SJSA1 (cell line): ENCODE results near the gene KIF16B. TPM values are rescaled to one million over a fixed set of nuclear protein-coding genes. Genes with fewer than 3 reads are reported as not detected.

Experiments
- DNase-seq, 2 experiments: peaks; one replicate each; pipeline ENCODE4 v3.0.0-alpha.2; 2015 to 2020; ENCODE audit warnings: low spot score in 2 of 2, low read depth in 1 of 2
- H3K27ac ChIP-seq: fragments of 250-450 bp; sonication (Bioruptor Pico); 2 replicates; pipeline ENCODE4 v1.5.1; 2020; ENCODE audit warnings: mild to moderate bottlenecking, moderate library complexity
- H3K27me3 ChIP-seq: fragments of 250-450 bp; sonication (Bioruptor Pico); replicated peaks from 2 replicates; pipeline ENCODE4 v1.5.1; 2020; ENCODE audit warnings: mild to moderate bottlenecking, moderate library complexity
- H3K36me3 ChIP-seq: fragments of 250-450 bp; sonication (Bioruptor Pico); 2 replicates; pipeline ENCODE4 v1.5.1; 2020; ENCODE audit warnings: mild to moderate bottlenecking
- H3K4me1 ChIP-seq: fragments of 250-450 bp; sonication (Bioruptor Pico); replicated peaks from 2 replicates; pipeline ENCODE4 v1.6.1; 2021; ENCODE audit warnings: mild to moderate bottlenecking
- H3K4me3 ChIP-seq: fragments of 250-450 bp; sonication (Bioruptor Pico); 2 replicates; pipeline ENCODE4 v1.5.1; 2020; ENCODE audit warnings: mild to moderate bottlenecking
- H3K9me3 ChIP-seq: fragments of 250-450 bp; sonication (Bioruptor Pico); replicated peaks from 2 replicates; pipeline ENCODE4 v1.5.1; 2020; ENCODE audit warnings: mild to moderate bottlenecking
- total RNA-seq: library from RNA; depleted of rRNA; stranded (reverse); fragments of >200 nt; shearing (Covaris generic); gene quantifications from 2 replicates; pipeline ENCODE4 v1.2.3, GENCODE V29; 2014

The KIF16B gene
- total RNA-seq, 1 experiment from 2014 or later, result 3.7 TPM

DNA sequence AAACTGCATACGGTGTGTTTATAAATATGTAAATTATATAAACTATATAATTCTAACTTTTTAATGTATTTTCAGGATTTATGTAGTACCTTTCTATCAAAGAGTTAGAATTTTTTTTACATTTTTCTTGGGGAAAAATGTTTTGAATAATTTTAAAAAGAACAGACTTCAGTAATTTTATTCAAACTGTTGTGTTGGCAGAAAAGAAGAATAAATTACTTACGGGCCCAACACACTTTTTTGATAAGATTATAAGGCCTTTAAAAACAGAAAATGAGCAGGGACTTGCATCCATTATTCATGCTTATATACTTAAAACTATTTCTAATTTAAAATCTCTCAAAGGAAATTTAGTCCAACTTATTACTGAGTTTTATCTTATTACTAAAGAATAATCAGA, 58.2 kb downstream of the KIF16B start:
- H3K4me3 ChIP-seq, result no peak overlapping the region
- no peaks in the 10 kb centered on the region for H3K9me3 ChIP-seq
- H3K4me1 ChIP-seq, result no peaks in the 10 kb centered on the region
- no peak overlapping the region for H3K27ac ChIP-seq
- no peak for DNase-seq
- H3K27me3 ChIP-seq, result no peaks in the 10 kb centered on the region
- no peaks in the 10 kb centered on the region for H3K36me3 ChIP-seq

DNA sequence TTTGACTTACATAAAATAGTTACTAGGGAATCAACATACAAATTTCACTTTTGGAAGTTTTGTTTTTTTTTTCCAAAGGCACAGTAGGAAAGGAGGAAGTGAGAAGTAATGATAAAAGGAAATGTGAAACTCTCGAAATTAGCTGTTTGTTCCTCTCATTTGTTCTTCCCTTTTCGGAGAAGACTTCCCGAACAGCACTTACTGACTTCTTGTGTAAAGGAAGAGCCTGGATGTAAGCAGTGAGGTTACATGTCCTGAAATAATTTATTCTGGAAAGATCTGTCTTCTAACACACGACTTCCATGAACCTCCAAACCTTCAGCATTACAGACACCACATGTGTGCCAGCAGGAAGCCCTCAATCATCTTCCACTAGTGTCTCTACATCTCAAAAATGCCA, 59.1 kb downstream of the KIF16B start:
- Histone ChIP-seq H3K27ac (no peak overlapping the region), H3K4me3 (no peak overlapping the region), H3K4me1 (no peaks in the 10 kb centered on the region), H3K9me3 (no peaks in the 10 kb centered on the region), H3K36me3 (no peaks in the 10 kb centered on the region), H3K27me3 (no peaks in the 10 kb centered on the region)
- no peak for DNase-seq

DNA sequence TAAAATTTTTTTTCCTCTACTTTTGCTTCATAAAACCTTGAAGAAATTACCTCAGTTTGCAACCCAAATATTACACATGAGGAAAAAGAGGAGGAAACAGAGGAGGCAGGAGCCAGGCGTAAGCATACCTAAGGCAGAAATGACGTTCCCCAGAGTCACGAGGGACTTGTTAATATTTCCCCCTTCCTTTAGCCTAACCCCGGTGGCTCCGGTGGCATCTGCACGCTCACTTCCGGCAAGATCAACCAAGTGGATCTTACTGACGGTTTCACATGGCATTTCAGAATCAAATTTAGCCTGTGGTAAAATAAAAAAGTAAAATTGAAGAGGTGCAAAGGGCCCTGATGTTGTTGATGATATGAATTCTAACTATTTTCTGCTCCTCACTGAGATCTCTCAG, 67.4 kb downstream of the KIF16B start:
- H3K9me3 ChIP-seq, result no peaks in the 10 kb centered on the region
- no peak overlapping the region for H3K4me3 ChIP-seq
- no peak overlapping the region for H3K27ac ChIP-seq
- no peaks in the 10 kb centered on the region for H3K4me1 ChIP-seq
- DNase-seq, result no peak
- no peaks in the 10 kb centered on the region for H3K36me3 ChIP-seq
- H3K27me3 ChIP-seq, result no peaks in the 10 kb centered on the region

DNA sequence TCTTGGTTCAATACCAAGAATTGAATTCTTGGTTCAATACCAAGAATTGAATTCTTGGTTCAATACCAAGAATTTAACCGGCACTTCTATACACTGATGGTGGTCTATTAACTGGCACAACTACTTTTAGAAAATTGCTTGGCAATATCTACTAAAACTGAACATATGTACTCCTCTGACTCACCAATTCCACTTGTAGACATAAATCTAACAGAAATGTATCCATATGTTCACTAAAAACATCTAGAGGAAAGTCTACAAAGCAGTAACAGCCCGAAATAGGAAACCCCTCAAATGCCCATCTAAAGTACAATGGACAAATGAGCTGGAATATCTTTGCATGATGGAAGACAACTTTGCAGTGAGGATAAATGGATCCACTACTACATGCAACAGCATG, 71.9 kb downstream of the KIF16B start:
- DNase-seq, result no peak

DNA sequence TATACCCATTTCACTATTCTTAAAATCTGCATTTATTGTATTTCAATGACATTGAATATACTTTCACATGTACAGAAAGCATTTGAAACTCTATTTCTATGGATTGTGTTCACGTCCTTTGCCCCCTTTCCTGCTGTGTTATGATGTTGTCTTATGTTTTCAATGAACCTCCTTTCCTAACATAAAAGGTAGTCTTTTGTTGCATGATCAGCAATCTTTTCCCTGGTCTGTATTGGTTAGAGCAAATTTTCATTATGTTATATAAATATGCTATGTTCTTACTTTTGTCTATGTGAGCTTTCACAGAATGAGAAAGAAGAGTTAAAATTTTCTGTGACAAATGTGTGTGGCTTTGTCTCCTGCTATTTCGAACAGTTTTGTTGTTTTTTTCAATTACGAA, 73.1 kb downstream of the KIF16B start:
- Histone ChIP-seq H3K9me3 (no peaks in the 10 kb centered on the region), H3K27me3 (no peaks in the 10 kb centered on the region), H3K27ac (no peak overlapping the region), H3K4me1 (no peaks in the 10 kb centered on the region), H3K36me3 (no peaks in the 10 kb centered on the region), H3K4me3 (no peak overlapping the region)
- DNase-seq, result no peak

More for the DNA sequence above, 71.9 kb downstream of the KIF16B start:
- no peaks in the 10 kb centered on the region for H3K36me3 ChIP-seq
- no peaks in the 10 kb centered on the region for H3K27me3 ChIP-seq
- H3K9me3 ChIP-seq, result no peaks in the 10 kb centered on the region
- no peak overlapping the region for H3K27ac ChIP-seq
- no peaks in the 10 kb centered on the region for H3K4me1 ChIP-seq
- H3K4me3 ChIP-seq, result no peak overlapping the region

DNA sequence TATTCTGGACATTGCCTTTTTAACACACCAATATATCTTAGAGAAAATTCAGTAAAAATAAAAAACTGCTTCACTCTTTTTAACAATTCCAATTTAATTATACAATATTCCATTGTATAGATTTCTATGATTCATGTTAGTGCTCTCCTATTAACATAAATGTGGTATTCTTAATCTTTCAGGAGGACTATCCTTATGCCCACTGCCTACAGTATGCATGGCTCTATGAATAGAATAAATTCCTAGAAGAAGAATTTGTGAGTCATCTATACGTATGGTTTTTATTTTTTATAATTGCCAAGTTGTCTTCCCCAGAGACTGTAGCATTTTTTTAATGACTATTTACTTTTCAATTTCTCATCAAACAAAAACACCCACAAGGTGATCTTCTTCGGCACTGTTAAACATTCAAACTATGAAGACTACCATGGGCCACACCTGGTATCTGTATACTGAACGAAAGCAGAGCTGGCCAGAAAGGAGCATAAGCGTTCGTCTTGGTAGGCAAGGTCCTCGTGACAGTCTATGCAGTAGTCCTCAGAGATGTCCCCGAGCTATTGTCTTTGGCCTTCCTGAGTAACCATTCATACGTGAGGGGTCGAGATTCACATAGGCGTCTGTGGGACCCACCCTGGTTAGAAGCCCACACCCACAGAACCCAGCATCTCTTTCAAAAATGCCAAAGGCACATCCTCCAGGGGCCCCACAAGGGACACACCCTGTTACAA, 74.6 kb downstream of the KIF16B start:
- Histone ChIP-seq H3K27me3 (no peaks in the 10 kb centered on the region), H3K4me3 (no peak overlapping the region), H3K36me3 (no peaks in the 10 kb centered on the region), H3K9me3 (no peaks in the 10 kb centered on the region), H3K4me1 (no peaks in the 10 kb centered on the region), H3K27ac (no peak overlapping the region)
- no peak for DNase-seq

DNA sequence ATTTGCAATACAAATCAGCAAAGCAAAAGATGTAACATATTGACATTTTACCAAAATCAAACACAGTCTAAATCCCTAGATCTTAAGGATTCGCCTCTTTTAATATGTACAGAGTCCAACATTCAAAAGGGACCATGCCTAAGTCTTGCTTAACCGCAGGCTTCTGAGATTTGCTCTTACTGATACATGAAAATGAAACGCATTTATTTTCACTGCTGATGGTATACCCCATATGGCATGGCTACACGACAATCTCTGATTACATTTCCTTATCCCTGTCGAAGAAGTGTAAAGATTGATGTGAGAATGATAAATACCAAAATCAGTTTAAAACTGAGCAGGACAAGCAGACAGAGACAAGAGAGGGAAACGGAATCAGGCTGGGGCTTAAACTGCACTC, 75.4 kb downstream of the KIF16B start:
- Histone ChIP-seq H3K27me3 (no peaks in the 10 kb centered on the region), H3K9me3 (no peaks in the 10 kb centered on the region), H3K4me1 (no peaks in the 10 kb centered on the region), H3K27ac (no peak overlapping the region), H3K36me3 (no peaks in the 10 kb centered on the region), H3K4me3 (no peak overlapping the region)
- DNase-seq, result no peak

DNA sequence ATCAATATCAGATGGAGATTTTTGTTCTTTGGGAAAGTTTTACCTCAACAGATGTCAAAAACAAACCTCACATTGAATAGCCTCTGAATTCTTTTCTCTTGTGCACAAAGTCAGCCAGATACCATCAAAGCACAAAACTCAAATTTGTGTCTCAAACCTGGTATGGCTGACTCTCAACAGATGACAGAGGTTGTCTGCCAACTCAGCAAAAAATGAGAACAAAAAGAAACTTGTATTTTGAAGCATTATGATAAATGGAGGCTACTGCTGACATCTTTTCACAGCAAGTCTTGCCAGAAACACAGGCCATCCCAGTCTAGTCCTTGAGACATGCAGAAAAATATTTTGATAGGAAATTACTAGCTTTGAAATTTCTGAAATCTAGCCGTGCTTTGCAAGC, 79.8 kb downstream of the KIF16B start:
- DNase-seq, result no peak
- Histone ChIP-seq H3K4me3 (no peak overlapping the region), H3K4me1 (no peaks in the 10 kb centered on the region), H3K27ac (no peak overlapping the region), H3K9me3 (no peaks in the 10 kb centered on the region), H3K27me3 (no peaks in the 10 kb centered on the region), H3K36me3 (no peaks in the 10 kb centered on the region)

DNA sequence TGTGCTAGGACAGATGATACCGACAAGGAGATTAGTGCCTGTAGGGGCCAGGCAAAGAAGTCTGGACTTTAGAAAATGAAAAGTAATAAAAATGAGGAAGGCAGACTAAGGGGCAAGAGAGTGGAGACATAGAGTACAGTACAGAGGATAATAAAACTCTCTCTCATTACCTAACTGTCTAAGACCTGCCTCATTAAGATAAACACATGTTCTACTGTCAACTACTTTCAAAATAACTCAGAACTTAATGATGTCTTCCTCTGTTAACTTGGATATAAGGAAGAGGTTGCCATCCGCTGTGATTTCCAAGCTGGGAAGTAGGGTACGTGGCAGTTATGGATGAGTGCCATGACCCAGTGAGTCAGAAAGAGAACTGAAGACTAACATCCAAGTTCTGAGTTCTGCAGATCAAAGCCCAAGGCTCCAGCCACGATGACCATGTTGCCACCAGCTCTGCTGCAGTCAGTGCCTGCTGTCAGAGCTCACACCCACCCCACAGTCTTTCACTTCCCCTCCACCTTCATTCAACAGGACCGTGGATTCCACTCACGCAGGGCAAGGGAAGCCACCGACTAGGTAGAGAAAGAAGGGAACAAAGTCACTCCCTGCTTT, 81.8 kb downstream of the KIF16B start:
- DNase-seq, result no peak
- Histone ChIP-seq H3K27me3 (no peaks in the 10 kb centered on the region), H3K36me3 (no peaks in the 10 kb centered on the region), H3K4me3 (no peak overlapping the region), H3K9me3 (no peaks in the 10 kb centered on the region), H3K27ac (no peak overlapping the region), H3K4me1 (no peaks in the 10 kb centered on the region)

DNA sequence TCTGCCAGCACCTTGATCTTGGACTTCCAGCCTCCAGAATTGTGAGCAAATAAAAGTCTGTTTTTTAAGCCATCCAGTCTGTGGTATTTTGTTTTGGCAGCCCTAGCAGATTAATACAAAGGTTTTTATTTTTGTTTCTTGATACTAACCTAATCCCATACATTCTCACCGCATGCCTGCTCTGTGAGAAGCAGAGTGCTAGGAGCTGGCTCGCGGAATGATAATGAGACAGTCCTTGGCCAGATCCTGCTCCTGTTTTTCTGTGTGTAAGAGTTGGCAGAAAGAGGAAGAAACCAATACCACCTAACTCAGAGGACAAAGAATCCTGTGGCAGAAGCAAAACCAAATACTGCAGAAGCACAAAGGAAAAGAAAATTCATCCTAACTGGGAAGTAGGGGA, 82.6 kb downstream of the KIF16B start:
- DNase-seq, result no peak
- no peak overlapping the region for H3K27ac ChIP-seq
- no peak overlapping the region for H3K4me3 ChIP-seq
- H3K4me1 ChIP-seq, result no peaks in the 10 kb centered on the region
- no peaks in the 10 kb centered on the region for H3K36me3 ChIP-seq
- no peaks in the 10 kb centered on the region for H3K27me3 ChIP-seq
- no peaks in the 10 kb centered on the region for H3K9me3 ChIP-seq

DNA sequence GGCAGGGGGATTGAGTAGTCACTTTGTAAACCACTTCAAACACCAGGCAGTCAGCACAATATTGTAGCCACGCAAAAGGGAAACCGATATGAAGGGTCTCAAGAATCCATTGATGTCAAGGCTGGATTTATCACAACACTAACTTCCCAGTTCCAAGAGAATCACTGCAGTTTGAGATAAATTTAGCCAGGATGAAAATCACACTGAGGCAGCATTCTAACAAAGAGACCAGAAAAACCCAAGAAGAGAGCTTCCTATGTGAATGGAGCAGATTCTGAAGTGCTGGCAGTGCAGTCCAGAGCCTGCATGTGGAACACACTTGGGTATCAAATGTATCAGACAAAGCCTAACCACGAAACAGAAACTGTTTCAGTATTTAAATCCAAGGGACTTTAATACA, 84.6 kb downstream of the KIF16B start:
- Histone ChIP-seq H3K4me3 (no peak overlapping the region), H3K36me3 (no peaks in the 10 kb centered on the region), H3K27me3 (no peaks in the 10 kb centered on the region), H3K4me1 (no peaks in the 10 kb centered on the region), H3K9me3 (no peaks in the 10 kb centered on the region), H3K27ac (no peak overlapping the region)
- DNase-seq, result no peak

DNA sequence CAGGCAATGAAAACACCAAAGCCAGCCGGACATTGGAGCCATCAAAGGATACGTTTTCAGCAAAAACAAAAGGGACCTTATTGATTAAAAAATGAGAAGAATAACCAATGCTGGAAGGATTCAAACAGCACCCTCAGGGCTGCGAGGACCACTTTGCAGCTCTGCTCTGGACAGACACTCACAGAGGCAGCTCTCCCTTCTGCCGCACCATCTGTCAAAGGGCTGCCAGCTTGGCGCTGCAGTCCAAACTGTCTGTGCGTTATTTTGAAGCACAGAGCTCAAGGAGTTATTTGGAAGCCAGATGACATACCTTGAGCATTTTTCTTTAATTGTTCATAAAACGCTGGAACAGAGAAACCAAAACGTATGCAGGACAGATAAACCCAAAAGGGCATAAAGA, 85.2 kb downstream of the KIF16B start:
- H3K36me3 ChIP-seq, result no peaks in the 10 kb centered on the region
- no peaks in the 10 kb centered on the region for H3K27me3 ChIP-seq
- H3K4me1 ChIP-seq, result no peaks in the 10 kb centered on the region
- no peaks in the 10 kb centered on the region for H3K9me3 ChIP-seq
- DNase-seq, result no peak
- H3K27ac ChIP-seq, result no peak overlapping the region
- H3K4me3 ChIP-seq, result no peak overlapping the region

DNA sequence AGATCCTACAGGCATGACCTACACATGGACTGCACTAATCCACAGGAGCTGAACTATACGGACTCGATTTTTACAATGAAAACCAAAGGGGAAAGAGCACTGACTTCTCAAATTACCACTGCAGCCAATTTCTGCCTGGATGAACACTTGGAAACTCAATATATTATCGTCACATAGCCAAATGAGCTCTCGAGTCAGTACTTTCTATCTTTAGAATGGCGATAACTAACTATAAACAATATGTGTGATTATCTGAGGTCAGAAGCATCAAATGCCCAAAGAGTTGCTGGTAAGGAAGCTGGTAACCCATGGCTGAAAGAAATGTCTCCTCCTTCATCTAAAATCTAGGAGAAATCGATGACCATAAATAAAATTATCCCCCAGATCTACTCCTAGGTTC, 86.7 kb downstream of the KIF16B start:
- Histone ChIP-seq H3K4me1 (no peaks in the 10 kb centered on the region), H3K27ac (no peak overlapping the region), H3K36me3 (no peaks in the 10 kb centered on the region), H3K27me3 (no peaks in the 10 kb centered on the region), H3K9me3 (no peaks in the 10 kb centered on the region), H3K4me3 (no peak overlapping the region)
- no peak for DNase-seq

DNA sequence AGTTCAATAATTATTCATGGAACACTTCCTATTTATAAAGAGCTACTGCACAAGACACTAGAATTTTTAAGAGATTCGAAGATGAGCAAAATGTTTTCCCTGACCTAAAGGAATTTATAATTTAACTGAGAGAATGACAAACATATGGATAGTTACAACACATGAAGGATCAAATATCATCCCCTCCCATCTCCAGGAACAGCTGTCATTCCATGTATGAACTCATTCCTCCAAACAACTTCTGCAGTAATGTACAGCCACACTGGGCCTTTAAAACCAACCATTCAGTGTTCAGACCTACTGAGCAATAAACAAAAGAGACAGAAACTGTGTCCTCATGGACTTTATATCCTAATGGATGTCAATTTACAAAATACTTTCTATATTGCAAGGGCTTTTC, 87.8 kb downstream of the KIF16B start:
- no peak for DNase-seq
- Histone ChIP-seq H3K27me3 (no peaks in the 10 kb centered on the region), H3K4me1 (no peaks in the 10 kb centered on the region), H3K27ac (no peak overlapping the region), H3K36me3 (no peaks in the 10 kb centered on the region), H3K4me3 (no peak overlapping the region), H3K9me3 (no peaks in the 10 kb centered on the region)

DNA sequence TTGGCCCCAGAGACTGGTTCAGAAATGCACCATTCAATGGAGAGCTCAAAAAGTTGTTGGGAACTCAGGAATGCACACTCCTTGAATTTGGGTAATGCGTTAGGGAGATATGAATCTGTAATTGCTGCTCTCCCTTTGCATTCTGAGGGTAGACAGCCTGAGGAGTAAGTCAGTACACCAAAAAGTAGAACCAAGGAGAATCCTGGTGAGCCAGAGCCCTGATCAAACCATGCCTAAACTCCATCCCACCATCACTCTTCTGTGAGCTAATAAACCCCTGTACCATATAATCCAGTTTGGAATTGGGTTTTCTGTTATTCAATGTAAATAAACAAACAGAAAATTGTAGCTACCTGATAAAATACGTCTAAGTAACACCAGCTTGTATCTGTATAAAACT, 90.2 kb downstream of the KIF16B start:
- Histone ChIP-seq H3K27me3 (no peaks in the 10 kb centered on the region), H3K9me3 (no peaks in the 10 kb centered on the region), H3K36me3 (no peaks in the 10 kb centered on the region), H3K4me1 (no peaks in the 10 kb centered on the region), H3K4me3 (no peak overlapping the region), H3K27ac (no peak overlapping the region)
- DNase-seq, result no peak
